Measurements from ENCODE around the gene ATP12A.

The ATP12A gene

GRCh38 chr13:24651718-24652345 is 28.4 kb upstream of the ATP12A start:
- no peak for ATAC-seq (replicated peaks)
- DNase-seq = no peak
- no peak overlapping the region for H3K4me3 Mint-ChIP-seq
- no peak overlapping the region for H3K27ac Mint-ChIP-seq
- H3K4me1 Mint-ChIP-seq = peaks cover 4 to 12% of the 10 kb centered on the region in 2 donors
- H3K9me3 Mint-ChIP-seq = no peaks in the 10 kb centered on the region
- H3K36me3 Mint-ChIP-seq = no peaks in the 10 kb centered on the region
- peaks cover 29 to 41% of the 10 kb centered on the region in 2 donors for H3K27me3 Mint-ChIP-seq

DNA sequence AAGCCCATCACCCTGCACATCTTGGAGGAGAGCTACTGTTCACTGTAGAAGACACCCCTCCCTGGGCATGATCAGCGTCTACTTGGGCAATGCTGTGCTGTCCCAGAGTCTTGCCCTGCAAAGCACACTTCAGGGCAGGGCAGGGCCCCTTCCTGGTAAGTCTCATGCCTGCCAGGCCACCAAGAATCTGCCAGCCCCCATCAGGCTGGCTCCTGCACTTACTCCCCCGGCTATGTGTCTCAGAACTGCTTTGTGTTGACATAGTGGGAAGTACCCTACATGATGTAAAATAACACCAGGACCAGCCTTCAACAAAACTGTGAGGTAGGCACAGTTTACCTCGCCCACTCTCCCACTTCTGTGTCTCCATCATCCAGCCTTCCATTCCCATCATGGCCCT is 27.8 kb upstream of the ATP12A start:
- Mint-ChIP-seq H3K4me1 (peaks cover 4 to 12% of the 10 kb centered on the region in 2 donors), H3K36me3 (no peaks in the 10 kb centered on the region), H3K9me3 (no peaks in the 10 kb centered on the region), H3K4me3 (no peak overlapping the region), H3K27me3 (peaks cover 30 to 43% of the 10 kb centered on the region in 2 donors), H3K27ac (no peak overlapping the region)
- DNase-seq = no peak
- no peak for ATAC-seq (replicated peaks)

DNA sequence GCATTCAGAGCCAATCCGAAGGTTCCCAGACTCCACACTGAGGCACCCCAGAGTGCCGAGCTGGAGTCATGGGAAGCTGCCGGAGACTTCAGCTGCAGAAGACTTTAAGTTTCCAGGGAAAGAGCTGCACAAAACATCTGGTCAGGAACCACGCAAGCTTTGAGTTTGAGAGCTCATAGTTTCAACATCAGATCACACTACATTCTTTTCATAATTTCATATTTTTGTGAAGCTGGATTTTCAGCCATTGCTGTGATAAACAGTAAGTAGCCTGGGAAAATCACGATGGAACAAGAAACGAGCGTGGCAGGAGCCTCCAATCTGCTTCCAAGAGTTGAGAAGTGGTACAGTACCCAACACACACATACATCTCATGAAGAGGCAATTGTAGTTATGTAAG is 25.5 kb upstream of the ATP12A start:
- DNase-seq (no peak), ATAC-seq (replicated peaks) (no peak)
- Mint-ChIP-seq H3K36me3 (no peaks in the 10 kb centered on the region), H3K27ac (no peak overlapping the region), H3K4me1 (peaks cover 1 to 2% of the 10 kb centered on the region in 2 donors), H3K27me3 (peaks cover 24 to 35% of the 10 kb centered on the region in 2 donors), H3K4me3 (no peak overlapping the region), H3K9me3 (no peaks in the 10 kb centered on the region)

DNA sequence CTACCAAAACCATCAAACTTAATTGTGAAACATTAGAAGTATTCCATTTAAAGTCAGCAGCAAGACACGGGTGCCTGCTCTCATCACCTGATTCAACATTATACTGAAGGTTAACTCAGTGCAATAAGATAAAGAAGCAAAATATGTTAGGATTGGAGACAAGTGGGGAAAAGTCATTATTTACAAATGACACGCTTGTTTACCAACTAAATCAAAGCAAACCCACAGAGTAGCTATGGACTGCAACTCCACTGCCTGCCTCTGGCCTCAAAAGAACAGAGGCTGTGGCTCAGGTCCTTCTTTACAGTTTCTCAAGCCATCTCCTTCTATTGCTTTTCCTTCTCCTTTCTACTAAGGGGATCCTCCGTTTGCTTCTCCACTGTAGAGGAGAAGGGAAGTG is 21.0 kb upstream of the ATP12A start:
- Mint-ChIP-seq H3K36me3 (no peaks in the 10 kb centered on the region), H3K9me3 (no peaks in the 10 kb centered on the region), H3K4me1 (peaks cover 0 to 2% of the 10 kb centered on the region in 2 donors), H3K27me3 (peaks cover 22 to 24% of the 10 kb centered on the region in 2 donors), H3K4me3 (no peak overlapping the region), H3K27ac (no peak overlapping the region)
- ATAC-seq (replicated peaks) (no peak), DNase-seq (no peak)

DNA sequence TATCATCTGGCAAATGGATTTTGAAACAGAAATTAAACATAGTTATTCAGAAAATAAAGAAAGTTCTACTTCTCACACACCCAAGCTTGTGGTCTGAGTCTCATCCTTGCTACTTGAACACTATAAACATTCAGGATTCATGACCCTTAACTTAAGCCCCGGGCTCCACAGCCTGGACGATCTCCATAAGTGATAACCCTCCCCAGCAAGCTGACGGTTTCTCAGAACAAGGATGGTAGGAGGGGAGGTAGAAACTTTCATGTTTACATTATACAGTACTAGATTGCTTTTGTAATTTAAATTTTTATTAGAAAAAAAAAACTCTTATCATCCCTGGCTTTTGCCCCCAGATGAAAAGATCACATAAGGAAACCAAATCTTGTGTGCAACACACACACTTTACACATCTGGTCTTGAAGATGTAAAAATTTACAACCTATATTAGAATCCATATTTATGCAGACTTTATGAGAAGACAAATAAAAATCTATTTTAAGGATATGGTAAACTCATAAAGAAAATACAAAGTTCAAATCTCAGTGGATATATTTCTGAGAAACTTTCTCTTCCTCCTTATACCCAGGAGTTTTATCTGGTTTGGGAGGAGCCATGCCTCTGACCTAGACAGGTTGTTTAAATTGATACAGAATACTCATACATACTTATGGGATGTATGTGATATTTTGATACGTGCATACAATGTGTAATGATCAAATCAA is 20.0 kb upstream of the ATP12A start:
- no peak overlapping the region for H3K4me3 Mint-ChIP-seq
- peaks cover 0 to 2% of the 10 kb centered on the region in 2 donors for H3K4me1 Mint-ChIP-seq
- no peak for DNase-seq
- no peaks in the 10 kb centered on the region for H3K9me3 Mint-ChIP-seq
- ATAC-seq (replicated peaks) = no peak
- no peaks in the 10 kb centered on the region for H3K36me3 Mint-ChIP-seq
- no peak overlapping the region for H3K27ac Mint-ChIP-seq
- H3K27me3 Mint-ChIP-seq = peaks cover 22% of the 10 kb centered on the region in 2 donors

- ATAC-seq (replicated peaks) (no peak), DNase-seq (no peak)
- no peaks in the 10 kb centered on the region for H3K9me3 Mint-ChIP-seq
- peaks cover 21% of the 10 kb centered on the region in 2 donors for H3K27me3 Mint-ChIP-seq
- H3K36me3 Mint-ChIP-seq = no peaks in the 10 kb centered on the region
- no peak overlapping the region for H3K4me3 Mint-ChIP-seq
- no peak overlapping the region for H3K27ac Mint-ChIP-seq
- peaks cover 0 to 2% of the 10 kb centered on the region in 2 donors for H3K4me1 Mint-ChIP-seq
Measured at GRCh38 chr13:24661713-24662112, 18.5 kb upstream of the ATP12A start.

DNA sequence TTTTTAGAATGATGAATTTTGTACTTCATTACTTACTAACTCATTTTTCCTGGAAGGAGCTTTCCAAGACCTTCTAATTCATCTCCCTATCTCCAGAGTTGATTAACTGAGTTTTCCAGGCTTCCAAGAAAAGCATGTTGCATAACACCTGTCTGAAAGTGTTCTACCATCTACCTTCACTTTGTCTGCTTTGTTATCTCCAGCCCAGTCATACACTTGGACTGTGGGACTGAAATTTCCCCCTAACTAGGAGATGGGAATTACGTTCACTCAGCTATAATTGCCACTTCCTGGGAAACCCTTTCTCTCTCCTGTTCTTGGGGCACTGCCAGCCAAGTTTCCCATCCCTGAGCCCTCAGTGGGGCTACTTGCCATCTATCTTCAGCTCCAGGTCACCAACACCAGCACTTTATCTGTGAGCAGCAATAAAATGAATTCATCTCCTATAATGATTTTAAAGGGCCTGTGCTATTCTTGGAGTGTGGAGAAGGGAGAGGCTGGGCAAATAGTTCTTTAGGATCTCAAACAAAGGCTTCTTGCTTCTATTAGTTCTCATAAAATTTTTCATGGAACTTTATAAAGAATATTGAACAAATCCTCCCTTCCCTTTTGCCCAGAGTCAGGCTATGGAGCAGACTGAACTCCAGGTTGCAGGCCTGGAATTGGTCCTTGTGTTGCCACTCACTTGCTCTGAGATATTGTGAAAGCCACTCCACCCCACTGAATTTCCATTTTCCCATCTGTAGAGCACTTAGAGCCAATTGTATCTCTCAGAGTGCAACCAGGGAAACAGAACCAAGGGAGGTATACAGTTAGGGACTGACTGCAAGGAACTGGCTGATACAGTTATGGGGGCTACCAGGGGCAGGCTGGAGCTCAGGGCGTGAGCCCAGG is 17.8 kb upstream of the ATP12A start:
- no peaks in the 10 kb centered on the region for H3K36me3 Mint-ChIP-seq
- no peak for ATAC-seq (replicated peaks)
- no peaks in the 10 kb centered on the region for H3K9me3 Mint-ChIP-seq
- H3K27me3 Mint-ChIP-seq = peaks cover 18% of the 10 kb centered on the region in 2 donors
- no peak overlapping the region for H3K4me3 Mint-ChIP-seq
- no peak overlapping the region for H3K27ac Mint-ChIP-seq
- H3K4me1 Mint-ChIP-seq = peaks cover 0 to 2% of the 10 kb centered on the region in 2 donors
- DNase-seq = no peak

DNA sequence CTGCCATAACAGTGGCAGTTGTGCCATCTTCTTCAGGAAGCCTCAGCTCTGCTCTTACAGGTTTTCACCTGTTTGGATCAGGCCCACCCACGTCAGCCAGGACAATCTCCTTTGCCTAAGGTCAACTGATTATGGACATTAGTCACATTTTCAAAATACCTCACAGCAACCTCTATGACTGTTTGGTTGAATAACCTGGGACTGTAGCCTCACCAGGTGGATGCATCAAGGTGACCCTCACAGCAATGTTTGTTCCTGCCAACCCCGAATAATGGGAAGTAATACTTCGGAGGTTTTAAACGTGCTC is 17.2 kb upstream of the ATP12A start:
- no peak for DNase-seq
- Mint-ChIP-seq H3K27ac (no peak overlapping the region), H3K27me3 (peaks cover 18 to 24% of the 10 kb centered on the region in 2 donors), H3K9me3 (no peaks in the 10 kb centered on the region), H3K4me3 (no peak overlapping the region), H3K36me3 (no peaks in the 10 kb centered on the region), H3K4me1 (peaks cover 0 to 2% of the 10 kb centered on the region in 2 donors)
- ATAC-seq (replicated peaks) = no peak

- H3K36me3 Mint-ChIP-seq = no peaks in the 10 kb centered on the region
- no peak for DNase-seq
- H3K4me1 Mint-ChIP-seq = peaks cover 0 to 2% of the 10 kb centered on the region in 2 donors
- peaks cover 22 to 30% of the 10 kb centered on the region in 2 donors for H3K27me3 Mint-ChIP-seq
- ATAC-seq (replicated peaks) = no peak
- no peak overlapping the region for H3K4me3 Mint-ChIP-seq
- H3K9me3 Mint-ChIP-seq = no peaks in the 10 kb centered on the region
- no peak overlapping the region for H3K27ac Mint-ChIP-seq
Measured at GRCh38 chr13:24663586-24663985, 16.6 kb upstream of the ATP12A start.

- H3K4me1 Mint-ChIP-seq = peaks cover 0 to 2% of the 10 kb centered on the region in 2 donors
- no peak overlapping the region for H3K4me3 Mint-ChIP-seq
- H3K36me3 Mint-ChIP-seq = no peaks in the 10 kb centered on the region
- no peak for DNase-seq
- H3K27me3 Mint-ChIP-seq = peaks cover 28 to 43% of the 10 kb centered on the region in 2 donors
- no peaks in the 10 kb centered on the region for H3K9me3 Mint-ChIP-seq
- ATAC-seq (replicated peaks) = no peak
- H3K27ac Mint-ChIP-seq = no peak overlapping the region
Measured at GRCh38 chr13:24664726-24665409, 15.3 kb upstream of the ATP12A start.

DNA sequence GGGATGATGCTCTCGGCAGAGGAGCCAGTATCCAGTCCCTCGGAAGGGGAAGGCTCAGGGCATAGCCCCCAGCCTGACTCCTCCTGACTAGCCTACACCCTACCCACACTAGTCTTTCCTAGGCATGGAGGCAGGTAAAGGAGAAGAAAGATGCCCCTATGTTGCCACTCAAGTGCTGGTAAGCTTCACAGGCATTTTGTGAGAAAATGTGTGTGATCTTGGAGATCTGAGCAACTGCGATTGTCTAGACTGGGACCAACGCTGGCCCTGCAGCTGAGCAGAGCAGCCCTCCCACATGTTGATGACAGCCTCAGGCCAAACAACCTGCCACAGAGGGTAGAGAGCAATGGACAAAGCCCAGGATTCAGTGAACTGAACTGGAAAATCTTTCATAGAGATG is 11.7 kb upstream of the ATP12A start:
- DNase-seq (no peak), ATAC-seq (replicated peaks) (no peak)
- Mint-ChIP-seq H3K27ac (no peak overlapping the region), H3K36me3 (no peaks in the 10 kb centered on the region), H3K4me1 (peaks cover 7 to 13% of the 10 kb centered on the region in 2 donors), H3K9me3 (no peaks in the 10 kb centered on the region), H3K27me3 (peaks cover 43 to 64% of the 10 kb centered on the region in 2 donors), H3K4me3 (no peak overlapping the region)

DNA sequence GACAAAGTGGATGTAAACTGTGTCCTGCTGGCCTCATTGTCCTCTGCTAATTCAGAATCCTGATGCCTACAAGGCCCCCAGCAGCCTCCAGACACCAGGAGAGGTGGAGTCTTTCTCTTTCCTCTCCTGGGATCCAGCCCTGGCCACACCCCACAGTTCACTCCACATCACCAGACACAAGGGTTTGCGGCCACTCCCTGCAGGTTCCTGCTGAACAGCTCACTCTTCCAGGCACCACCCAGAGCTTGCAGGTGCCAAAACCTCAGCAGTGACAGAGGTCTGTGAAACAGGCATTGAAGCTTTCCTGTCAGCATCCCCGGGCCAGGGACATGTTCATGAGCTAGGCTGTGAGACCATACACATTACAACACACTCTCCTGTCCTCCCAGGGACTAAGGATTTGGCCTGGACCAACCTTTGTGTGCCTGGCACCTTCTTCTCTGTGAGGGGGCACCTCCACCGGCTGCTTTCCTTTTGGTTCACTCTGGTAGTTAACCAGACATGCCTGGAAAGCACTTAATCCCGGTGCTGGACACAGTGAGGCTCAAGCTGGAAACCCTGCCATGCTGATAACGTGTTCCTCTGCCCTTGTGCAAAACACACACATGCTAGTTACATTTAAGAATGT is 11.1 kb upstream of the ATP12A start:
- ATAC-seq (replicated peaks) (no peak), DNase-seq (no peak)
- peaks cover 7 to 13% of the 10 kb centered on the region in 2 donors for H3K4me1 Mint-ChIP-seq
- peaks cover 43 to 67% of the 10 kb centered on the region in 2 donors for H3K27me3 Mint-ChIP-seq
- H3K9me3 Mint-ChIP-seq = no peaks in the 10 kb centered on the region
- H3K36me3 Mint-ChIP-seq = no peaks in the 10 kb centered on the region
- no peak overlapping the region for H3K4me3 Mint-ChIP-seq
- no peak overlapping the region for H3K27ac Mint-ChIP-seq

GRCh38 chr13:24670174-24670573 is 10.0 kb upstream of the ATP12A start:
- Mint-ChIP-seq H3K27me3 (peaks cover 49 to 73% of the 10 kb centered on the region in 2 donors), H3K4me3 (no peak overlapping the region), H3K36me3 (no peaks in the 10 kb centered on the region), H3K4me1 (peaks cover 7 to 13% of the 10 kb centered on the region in 2 donors), H3K27ac (no peak overlapping the region), H3K9me3 (no peaks in the 10 kb centered on the region)
- DNase-seq = no peak
- ATAC-seq (replicated peaks) = no peak

DNA sequence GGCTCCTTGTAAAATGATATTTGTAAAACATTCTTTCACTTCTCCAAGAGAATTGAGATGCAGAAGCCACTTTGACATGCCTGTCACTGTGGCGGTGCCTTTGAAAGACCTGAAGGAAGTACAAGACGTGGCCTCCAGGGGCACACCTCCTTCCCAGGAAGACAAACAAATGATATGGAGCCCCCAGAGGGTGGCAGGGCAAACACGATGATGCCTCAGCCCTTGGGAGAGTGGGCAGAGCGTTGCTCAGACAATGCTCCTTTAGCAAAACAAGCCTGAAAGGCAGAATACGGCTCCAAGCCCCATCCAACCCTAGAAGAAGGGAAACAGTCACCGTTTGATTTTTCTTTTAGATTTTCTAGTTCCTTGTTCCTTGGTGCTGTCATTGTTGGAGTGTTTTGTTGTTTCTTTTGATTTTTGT is 9.2 kb upstream of the ATP12A start:
- H3K4me1 Mint-ChIP-seq = peaks cover 7 to 13% of the 10 kb centered on the region in 2 donors
- peaks cover 46 to 72% of the 10 kb centered on the region in 2 donors for H3K27me3 Mint-ChIP-seq
- ATAC-seq (replicated peaks) (peak; percentile 60 to 87), DNase-seq (peak; percentile 4)
- no peak overlapping the region for H3K4me3 Mint-ChIP-seq
- no peaks in the 10 kb centered on the region for H3K36me3 Mint-ChIP-seq
- H3K27ac Mint-ChIP-seq = no peak overlapping the region
- no peaks in the 10 kb centered on the region for H3K9me3 Mint-ChIP-seq

Measured in stimulated activated naive B cell treated with anti-CD40 and anti-IgM and Interleukin-4, amounts not matched to agents 10 μg/mL and 1 μg/mL and 100 μg/mL, for 72 hours (primary cell).